Activated T-helper 1 cell treated with anti-CD3 and anti-CD28 coated beads, Interleukin-2, amount 50 U/mL, for 16 hours (primary cell): Measurements from ENCODE around the gene TCF25.
"Not testable (repeated sequence)": the region's sequence is repeated elsewhere in the genome, so short reads cannot be mapped to it uniquely, and the experiment has no call there.

Experiments used
- DNase-seq, 2 donors: peaks; one replicate each; pipeline ENCODE4 v3.0.0-alpha.2; 2020; ENCODE audit warnings: low read depth in 1 of 2, low spot score in 1 of 2

TCF25 gene, protein sequence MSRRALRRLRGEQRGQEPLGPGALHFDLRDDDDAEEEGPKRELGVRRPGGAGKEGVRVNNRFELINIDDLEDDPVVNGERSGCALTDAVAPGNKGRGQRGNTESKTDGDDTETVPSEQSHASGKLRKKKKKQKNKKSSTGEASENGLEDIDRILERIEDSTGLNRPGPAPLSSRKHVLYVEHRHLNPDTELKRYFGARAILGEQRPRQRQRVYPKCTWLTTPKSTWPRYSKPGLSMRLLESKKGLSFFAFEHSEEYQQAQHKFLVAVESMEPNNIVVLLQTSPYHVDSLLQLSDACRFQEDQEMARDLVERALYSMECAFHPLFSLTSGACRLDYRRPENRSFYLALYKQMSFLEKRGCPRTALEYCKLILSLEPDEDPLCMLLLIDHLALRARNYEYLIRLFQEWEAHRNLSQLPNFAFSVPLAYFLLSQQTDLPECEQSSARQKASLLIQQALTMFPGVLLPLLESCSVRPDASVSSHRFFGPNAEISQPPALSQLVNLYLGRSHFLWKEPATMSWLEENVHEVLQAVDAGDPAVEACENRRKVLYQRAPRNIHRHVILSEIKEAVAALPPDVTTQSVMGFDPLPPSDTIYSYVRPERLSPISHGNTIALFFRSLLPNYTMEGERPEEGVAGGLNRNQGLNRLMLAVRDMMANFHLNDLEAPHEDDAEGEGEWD

DNA sequence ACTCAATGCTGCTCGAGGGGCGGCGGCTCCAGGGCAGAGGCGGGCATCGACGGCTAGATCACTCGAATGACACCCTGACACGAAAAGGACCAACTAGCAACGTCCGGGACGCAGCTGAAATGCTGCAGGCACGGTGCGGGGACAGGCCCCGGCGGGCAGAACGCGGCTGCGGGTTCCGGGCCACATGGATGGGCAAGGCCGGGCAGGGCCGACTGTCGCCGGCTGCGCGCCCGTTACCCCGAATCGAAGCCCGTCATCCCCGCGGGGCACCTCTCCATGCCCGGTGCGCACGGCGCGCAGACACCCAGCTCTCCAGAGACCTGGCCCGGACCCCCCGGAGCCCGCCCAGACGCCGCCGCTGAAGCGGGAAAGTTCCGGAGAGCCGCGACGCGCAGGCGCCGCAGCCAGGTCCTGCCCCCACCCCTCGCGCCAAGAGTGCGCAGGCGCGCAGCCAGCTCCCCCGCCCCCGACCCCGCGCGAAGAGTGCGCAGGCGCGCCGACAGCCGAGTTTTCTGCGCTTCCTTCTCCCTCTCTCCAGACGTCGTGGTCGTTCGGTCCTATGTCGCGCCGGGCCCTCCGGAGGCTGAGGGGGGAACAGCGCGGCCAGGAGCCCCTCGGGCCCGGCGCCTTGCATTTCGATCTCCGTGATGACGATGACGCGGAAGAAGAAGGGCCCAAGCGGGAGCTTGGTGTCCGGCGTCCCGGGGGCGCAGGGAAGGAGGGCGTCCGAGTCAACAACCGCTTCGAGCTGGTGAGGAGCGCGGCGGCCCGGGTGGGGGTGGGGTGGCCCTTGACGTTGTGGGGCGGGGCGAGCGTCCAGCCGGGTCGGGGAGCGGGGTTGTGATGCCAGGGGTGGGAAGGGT, at the start of gene TCF25:
Gene TCF25 (plus strand): TSS at position 484 of the 863 bp plus-strand sequence. CDS start 76 bp downstream, at position 560.
- DNase-seq = peak; percentile 76 to 80

DNA sequence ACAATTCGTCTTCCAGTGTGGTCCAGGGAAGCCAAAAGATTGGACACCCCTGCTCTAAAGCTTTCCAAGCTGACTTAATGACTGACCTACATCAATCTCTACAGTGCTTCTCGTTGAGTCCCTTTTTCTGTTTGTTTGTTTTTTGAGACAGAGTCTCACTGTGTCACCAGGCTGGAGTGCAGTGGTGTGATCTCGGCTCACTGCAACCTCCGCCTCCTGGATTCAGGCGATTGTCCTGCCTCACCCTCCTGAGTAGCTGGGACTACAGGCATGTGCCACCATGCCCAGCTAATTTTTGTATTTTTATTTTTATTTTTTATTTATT, 49.6 kb upstream of the TCF25 start:
- not testable (repeated sequence) for DNase-seq

DNA sequence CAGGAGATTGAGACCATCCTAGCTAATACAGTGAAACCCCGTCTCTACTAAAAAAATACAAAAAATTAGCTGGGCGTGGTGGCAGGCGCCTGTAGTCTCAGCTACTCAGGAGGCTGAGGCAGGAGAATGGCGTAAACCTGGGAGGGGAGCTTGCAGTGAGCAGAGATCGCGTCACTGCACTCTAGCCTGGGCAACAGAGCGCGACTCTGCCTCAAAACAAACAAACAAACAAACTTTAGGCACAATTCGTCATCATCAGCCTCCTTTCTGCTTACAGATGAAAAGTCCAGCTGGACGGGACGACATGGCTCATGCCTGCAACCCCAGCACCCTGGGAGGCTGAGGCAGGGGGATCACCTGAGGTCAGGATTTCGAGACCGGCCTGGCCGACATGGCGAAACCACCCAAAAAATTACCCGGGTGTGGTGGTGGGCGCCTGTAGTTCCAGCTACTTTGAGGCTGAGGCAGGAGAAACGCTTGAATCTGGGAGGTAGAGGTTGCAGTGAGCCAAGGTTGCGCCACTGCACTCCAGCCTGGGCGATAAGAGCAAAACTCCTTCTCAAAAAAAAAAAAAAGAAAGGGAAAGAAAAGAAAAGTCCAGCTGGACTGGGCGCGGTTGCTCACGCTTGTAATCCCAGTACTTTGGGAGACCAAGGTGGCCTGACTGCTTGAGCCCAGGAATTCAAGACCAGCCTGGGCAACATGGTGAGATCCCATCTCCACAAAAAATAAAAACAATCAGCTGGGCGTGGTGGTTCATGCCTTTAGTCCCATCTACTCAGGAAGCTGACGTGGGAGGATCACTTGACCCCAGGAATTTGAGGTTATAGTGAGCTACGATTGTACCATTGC, 46.6 kb upstream of the TCF25 start:
- no peak for DNase-seq

DNA sequence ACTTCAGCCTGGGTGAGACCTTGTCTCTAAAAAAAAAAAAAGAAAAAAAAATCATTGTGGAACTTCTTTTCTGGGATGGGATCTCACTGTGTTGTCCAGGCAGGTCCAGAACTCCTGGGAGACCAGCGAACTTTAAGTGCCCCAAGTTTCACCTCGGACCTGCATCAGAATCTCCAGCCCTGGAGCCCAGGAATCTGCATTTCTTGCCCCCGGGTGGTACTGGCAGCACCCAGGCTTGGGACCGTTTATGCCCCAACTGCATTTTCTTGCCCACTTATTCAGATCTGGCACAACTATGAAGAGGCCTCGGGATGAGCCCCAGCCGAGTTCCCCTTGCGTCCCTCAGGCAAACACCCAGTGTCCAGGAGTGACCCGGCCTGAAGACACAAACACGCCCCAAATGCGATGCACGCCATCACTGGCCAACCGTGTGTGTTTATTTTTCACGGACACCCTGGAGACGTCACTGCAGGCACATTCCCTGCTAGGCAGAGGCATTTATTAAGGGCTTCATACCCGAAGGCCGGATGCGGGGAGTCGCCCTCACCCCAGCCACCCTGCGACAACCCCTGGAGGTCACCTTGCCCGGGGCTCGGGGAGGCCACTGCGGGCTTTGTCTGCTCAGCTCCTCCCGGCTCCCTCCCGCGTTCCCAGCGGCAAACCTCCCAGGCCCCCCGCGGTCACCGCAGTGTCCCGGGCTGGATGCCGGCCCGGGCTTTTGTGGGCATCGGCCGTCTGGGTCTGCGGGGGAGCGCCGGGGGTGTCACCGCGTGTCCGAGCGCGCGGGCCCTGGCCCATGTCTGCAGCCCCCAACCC, 45.8 kb upstream of the TCF25 start:
- DNase-seq = no peak

DNA sequence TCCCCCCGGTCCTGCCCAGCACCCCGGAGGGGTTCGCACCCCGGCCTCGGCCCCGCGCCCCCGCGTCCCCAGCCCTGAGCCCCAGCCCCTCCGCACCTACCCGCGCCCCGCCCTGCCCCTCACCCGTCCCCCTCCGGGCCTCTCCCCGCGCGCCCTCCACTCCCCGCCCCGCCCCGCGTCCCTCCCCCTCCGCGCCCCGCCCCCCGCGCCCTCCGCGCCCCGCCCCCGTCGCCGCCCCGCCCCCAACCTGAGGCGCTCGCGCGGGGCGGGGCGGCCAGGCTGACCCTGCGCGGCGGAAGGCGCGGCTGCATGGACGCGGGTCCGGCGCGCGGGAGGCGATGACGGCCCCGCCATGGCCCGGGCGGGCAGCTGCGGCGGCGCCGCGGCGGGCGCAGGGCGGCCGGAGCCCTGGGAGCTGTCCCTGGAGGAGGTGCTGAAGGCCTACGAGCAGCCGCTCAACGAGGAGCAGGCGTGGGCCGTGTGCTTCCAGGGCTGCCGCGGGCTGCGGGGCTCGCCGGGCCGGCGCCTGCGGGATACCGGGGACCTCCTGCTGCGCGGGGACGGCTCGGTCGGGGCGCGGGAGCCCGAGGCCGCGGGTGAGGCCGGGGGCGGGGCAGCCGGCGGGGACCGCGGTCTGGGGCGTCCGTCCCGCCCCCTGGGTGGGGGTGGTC, 45.1 kb upstream of the TCF25 start, which contains the start of gene SPIRE2:
Gene SPIRE2 (plus strand): TSS at position 277 of the 671 bp plus-strand sequence. CDS start 76 bp downstream, at position 353.
- peak; percentile 46 to 52 for DNase-seq

DNA sequence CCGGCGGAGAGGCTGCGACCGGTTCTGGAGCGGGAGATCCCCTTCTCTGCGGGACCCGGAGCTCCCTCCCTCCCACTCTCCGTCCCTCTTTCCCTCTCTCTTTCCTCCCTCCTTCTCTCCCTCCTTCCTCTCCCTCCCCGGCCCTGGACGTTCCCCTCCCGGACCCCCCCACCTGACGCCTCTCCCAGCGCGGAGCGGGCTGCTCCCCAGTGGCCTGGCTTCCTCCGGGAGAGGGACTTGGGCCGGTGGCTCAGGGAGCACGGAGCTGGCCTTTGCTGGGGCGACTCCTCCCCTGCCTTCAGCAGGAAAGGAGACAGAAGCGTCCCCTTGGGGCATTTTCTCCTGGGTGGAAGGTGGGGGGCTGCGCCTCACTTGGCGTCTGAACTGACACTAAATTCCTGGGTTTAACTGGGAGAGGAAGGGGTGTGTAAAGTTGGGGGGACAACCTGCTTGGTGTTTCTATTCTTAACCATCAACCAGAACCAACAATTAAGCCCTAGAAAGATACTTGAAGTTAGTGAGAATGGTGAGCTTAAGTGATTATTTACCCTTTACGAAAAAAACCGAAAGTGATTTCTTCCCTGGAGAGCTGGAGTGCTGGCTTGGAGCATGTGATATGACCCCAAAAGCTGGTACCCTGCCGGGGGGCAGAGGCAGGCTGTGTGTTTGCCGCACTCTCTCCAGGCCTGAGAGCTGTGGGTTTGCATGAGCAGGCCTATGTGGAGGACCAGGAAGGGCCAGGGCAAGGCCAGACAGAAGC, 44.3 kb upstream of the TCF25 start:
- no peak for DNase-seq

DNA sequence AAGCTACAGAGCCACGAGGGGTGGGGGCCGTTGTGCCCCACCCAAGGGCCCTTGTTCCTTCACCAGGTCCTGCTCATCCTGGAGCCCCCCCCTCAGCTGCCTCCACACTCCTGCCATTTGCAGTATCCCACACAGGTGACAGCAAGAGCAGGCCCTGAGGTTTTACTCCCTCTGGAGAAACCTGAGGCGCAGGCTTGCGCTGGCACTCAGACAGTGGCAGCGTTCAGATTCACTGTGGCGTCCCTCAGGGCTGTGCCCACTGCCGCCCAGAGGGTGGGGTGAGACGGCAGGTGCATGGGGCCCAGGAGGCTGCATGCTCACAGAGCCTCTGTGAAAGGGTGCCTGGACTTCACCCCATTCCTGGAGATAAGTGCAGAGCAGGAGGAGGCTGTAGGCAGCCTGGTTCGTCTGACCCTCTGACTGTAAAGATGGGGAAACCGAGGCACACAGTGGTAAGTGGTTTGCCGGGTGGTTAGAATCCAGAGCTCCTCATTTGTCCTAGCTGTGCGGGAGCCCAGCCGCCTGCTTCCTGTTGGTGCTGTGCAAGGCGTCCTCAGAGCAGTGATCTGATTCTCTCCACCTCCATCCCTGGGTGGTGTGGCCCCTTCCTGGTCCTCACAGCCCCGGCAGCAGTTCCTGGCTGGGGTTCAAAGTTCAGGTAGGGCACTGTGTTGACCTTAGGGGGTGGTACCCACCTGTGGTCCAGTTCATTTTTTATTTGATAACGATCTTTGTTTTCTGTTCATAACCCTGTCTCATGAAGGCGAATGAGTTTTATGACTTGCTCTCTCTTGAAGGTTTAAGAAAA, 43.6 kb upstream of the TCF25 start:
- no peak for DNase-seq

DNA sequence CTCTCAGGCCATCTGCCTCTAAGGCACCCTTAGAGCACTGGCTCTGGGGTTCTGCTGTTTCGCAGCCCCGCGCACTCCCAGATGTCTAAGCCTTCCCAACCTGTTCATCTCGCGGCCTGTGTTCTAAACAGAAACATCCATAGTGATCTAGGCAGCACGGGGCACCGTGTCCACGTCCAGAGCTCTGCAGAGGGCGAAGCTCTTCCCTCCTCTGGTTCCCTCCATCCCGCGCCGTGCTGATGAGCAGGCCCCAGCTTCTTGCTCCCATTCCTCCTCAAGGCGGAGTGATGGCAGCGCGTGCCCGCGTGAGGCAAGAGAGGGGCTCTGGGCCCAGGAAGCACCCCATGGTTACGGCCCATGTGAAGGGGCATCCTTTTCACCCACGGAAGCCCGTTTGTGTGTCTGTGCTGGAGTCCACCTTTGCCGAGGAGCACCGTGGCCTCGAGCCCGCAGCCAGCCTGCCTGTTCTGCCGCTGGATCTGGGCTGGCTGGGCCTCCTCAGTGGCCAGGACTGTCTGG, 41.5 kb upstream of the TCF25 start:
- no peak for DNase-seq

DNA sequence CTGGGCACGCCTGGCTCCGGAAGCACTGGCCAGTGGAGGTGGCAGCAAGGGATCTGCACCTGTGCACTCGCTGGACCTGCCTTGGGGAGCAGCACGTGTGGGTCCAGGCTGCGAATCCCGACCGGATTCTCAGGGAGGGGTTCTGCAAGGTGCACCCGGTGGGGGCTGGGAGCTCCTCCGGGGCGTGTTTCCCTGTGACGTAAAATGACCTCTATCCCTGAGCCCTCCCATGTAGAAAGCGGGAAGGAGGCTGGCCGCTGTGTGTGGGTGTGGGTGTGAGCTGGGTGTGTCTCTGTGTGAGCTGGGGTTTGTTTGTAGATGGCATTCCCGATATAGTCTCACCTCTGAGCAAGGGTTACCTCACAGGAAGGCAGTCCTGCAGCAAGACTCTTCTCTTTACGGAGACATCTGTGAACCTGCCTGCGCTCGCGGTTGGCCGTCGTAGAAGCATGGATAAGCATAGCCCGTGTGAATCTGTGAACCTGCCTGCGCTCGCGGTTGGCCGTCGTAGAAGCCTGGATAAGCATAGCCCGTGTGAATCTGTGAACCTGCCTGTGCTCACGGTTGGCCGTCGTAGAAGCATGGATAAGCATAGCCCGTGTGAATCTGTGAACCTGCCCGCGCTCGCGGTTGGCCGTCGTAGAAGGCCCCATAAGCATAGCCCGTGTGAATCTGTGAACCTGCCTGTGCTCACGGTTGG, 39.6 kb upstream of the TCF25 start:
- not testable (repeated sequence) for DNase-seq

DNA sequence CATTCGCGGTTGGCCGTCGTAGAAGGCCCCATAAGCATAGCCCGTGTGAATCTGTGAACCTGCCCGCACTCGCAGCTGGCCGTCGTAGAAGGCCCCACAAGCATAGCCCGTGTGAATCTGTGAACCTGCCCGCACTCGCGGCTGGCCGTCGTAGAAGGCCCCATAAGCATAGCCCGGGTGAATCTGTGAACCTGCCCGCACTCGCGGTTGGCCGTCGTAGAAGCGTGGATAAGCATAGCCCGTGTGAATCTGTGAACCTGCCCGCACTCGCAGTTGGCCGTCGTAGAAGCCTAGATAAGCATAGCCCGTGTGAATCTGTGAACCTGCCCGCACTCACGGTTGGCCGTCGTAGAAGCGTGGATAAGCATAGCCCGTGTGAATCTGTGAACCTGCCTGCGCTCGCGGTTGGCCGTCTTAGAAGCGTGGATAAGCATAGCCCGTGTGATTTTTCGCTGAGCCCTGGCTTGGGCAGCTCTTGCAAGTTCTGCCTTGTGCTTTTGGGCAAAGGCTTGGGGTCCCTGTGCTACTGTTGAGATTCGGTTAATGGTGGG, 38.5 kb upstream of the TCF25 start:
- DNase-seq = not testable (repeated sequence)

DNA sequence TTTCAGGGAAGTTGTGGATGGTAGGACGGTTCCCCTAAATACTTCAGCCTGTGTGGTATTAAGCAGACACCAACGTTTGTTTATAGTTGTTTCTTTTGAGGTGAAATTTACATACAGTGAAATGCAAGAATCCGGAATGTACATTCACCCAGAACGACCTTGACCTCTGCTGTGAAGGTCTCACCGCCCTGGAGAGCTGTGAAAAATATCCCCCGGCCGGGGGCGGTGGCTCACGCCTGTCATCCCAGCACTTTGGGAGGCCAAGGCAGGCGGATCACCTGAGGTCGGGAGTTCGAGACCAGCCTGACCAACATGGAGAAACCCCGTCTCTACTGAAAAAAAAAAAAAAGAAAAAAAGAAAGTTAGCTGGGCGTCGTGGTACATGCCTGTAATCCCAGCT, 36.9 kb upstream of the TCF25 start:
- DNase-seq = not testable (repeated sequence)

DNA sequence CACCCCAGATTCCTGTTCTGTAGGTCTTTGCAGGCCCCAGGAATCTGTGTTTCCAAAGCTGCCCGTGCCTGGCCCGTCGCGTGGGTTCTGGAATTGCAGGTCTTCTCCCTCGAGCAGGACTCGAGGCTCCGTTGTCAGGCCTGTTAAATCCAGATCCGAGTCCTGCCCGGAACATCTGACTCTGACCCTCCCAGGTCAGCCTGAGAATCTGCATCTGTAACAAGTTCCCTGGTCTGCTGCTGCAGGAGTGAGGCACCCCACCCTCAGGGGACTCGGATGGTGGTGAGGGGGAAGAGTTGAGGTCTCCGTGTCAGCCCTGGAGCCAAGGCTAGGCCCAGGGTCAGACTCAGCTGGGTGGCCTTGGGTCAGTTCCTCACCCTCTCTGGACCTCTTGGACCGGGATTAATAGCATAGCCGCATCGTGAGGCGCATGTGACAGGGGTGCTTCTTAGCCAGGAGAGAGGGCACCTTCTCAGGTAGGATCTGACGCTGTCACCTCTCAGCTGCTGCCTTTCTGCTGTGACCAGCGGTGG, 36.3 kb upstream of the TCF25 start:
- DNase-seq = no peak

DNA sequence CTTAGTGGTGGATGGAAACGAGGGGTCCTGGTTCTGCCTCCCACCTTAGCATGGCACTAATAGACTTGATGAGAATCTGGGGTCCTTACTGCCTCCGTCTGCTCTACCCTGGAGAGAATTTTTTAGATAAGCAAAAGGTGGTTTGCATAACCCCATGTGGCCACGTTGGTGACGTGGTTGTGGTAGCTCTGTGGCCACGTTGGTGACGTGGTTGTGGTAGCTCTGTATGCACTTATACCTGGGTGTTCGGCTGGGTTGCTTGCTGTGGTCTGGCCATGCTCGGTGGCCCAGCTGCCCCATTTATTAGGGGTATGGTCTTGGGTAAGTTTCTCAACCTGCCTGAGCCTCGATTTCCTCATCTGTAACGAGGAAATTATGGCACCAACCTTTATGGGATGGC, 32.1 kb upstream of the TCF25 start:
- DNase-seq = no peak

DNA sequence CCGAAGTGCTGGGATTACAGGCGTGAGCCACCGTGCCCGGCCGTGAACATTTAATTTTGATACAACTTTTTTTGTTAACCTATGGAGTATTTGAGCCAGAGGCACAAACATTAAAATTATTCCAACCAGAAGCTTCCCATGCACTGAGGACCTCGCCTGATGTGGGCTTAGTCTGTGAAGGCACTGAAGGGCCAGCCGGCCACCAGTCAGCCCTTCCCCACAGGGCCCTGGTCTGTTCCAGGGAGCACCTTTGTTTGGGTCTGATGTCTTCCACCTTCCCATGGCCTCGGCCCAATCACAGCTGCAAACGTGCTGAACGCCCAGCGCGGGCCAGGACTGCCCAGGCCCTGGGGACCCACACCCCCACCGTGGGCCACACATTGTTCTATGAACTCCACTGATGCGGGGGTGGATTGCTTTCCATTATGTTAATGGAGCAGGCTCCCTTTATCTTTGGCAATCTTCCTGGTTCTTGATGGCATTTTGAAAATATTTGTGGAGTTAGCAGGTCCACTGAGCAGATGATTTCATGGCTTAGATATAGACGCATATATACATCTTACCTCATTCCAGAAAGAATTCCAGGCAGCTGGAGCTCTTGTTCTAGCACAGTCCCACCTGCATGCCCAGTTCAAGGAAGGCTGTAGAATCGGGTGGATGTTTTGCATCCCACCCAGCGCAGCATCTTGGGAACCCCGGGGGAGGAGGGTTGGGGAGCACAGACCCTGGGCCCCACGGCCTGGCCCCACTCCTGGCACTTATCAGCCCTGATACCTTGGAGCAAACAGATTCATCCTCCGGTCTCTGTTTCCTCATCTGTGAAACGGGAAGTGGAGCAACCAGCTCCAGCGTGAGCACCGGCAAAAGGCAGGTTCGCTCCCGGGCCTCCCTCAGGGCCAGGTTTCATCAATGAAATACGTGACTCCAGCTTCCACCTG, 30.7 kb upstream of the TCF25 start:
- DNase-seq = no peak
